Measurements from ENCODE around the gene AGBL4.

DNA sequence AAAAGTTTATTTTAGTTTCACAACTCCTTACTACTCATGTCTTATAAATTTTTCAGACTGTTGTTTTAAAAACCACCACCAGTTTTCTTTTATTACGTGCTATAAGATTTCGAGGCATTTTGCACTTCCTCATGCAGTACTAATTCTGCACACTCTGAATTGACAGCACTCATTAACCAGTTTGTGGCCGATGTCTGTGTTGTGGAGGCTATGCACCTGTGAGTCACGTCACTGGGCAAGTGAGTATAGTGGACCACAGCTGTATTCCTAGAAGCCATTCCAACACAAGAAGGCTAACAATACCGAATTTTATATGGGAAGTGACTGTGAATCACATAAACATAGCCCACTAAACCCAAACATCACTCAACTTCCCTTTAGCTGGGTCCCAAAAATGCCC lies 1530.7 kb downstream of the AGBL4 start:
- TF ChIP-seq, protein P1, sequence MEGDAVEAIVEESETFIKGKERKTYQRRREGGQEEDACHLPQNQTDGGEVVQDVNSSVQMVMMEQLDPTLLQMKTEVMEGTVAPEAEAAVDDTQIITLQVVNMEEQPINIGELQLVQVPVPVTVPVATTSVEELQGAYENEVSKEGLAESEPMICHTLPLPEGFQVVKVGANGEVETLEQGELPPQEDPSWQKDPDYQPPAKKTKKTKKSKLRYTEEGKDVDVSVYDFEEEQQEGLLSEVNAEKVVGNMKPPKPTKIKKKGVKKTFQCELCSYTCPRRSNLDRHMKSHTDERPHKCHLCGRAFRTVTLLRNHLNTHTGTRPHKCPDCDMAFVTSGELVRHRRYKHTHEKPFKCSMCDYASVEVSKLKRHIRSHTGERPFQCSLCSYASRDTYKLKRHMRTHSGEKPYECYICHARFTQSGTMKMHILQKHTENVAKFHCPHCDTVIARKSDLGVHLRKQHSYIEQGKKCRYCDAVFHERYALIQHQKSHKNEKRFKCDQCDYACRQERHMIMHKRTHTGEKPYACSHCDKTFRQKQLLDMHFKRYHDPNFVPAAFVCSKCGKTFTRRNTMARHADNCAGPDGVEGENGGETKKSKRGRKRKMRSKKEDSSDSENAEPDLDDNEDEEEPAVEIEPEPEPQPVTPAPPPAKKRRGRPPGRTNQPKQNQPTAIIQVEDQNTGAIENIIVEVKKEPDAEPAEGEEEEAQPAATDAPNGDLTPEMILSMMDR (IDR thresholded peaks at IDR 0.05) = no peak
- no peak for TF ChIP-seq POLR2A (IDR thresholded peaks at IDR 0.05)

All from lower leg skin (tissue), 3 donors.